NCI-H748 (cell line): Measurements from ENCODE around the gene FRA10AC1.

Experiments used
- DNase-seq: peaks from one replicate; lab custom pipeline; 2025; ENCODE audit not compliant: unreplicated experiment; lab: John Stamatoyannopoulos, UW

FRA10AC1 gene

GRCh38 chr10:93702210-93703001 lies at the start of gene FRA10AC1:
Gene FRA10AC1 (minus strand): TSS chr10:93702592. CDS start chr10:93700106, 2,486 bp downstream.
- peak; percentile 91 for DNase-seq

GRCh38 chr10:93751832-93752231 lies 49.4 kb upstream of the FRA10AC1 start:
- DNase-seq: no peak

- no peak for DNase-seq
Measured at GRCh38 chr10:93751124-93751523, 48.7 kb upstream of the FRA10AC1 start.

GRCh38 chr10:93749218-93749799 lies 46.9 kb upstream of the FRA10AC1 start:
- peak; percentile 1 for DNase-seq

- DNase-seq: peak; percentile 52
Measured at GRCh38 chr10:93746844-93747284, 44.5 kb upstream of the FRA10AC1 start.

- DNase-seq: peak; percentile 6
Measured at GRCh38 chr10:93745408-93746065, 43.1 kb upstream of the FRA10AC1 start.

- no peak for DNase-seq
Measured at GRCh38 chr10:93742633-93743349, 40.4 kb upstream of the FRA10AC1 start.

- no peak for DNase-seq
Measured at GRCh38 chr10:93741367-93741766, 39.0 kb upstream of the FRA10AC1 start.

- DNase-seq: no peak
Measured at GRCh38 chr10:93726024-93726423, 23.6 kb upstream of the FRA10AC1 start.

- no peak for DNase-seq
Measured at GRCh38 chr10:93723153-93723552, 20.8 kb upstream of the FRA10AC1 start.

GRCh38 chr10:93722550-93722949 lies 20.2 kb upstream of the FRA10AC1 start:
- no peak for DNase-seq

- DNase-seq: no peak
Measured at GRCh38 chr10:93719901-93720300, 17.5 kb upstream of the FRA10AC1 start.

- DNase-seq: no peak
Measured at GRCh38 chr10:93718937-93719725, 16.7 kb upstream of the FRA10AC1 start.

GRCh38 chr10:93716766-93717165 lies 14.4 kb upstream of the FRA10AC1 start:
- no peak for DNase-seq

- no peak for DNase-seq
Measured at GRCh38 chr10:93715345-93715744, 13.0 kb upstream of the FRA10AC1 start.

GRCh38 chr10:93712593-93712992 lies 10.2 kb upstream of the FRA10AC1 start:
- no peak for DNase-seq

- DNase-seq: no peak
Measured at GRCh38 chr10:93711891-93712290, 9.5 kb upstream of the FRA10AC1 start.

- DNase-seq: no peak
Measured at GRCh38 chr10:93710333-93710909, 8.0 kb upstream of the FRA10AC1 start.

GRCh38 chr10:93707623-93708022 lies 5.2 kb upstream of the FRA10AC1 start:
- DNase-seq: no peak

GRCh38 chr10:93704451-93704850 lies 2.1 kb upstream of the FRA10AC1 start:
- DNase-seq: no peak
